GM19455 (cell line): ENCODE results near the gene SPATA31A1.
"Not testable (repeated sequence)": the region's sequence is repeated elsewhere in the genome, so short reads cannot be mapped to it uniquely, and the experiment has no call there.

Experiments used
- ATAC-seq: cut with Tn5 transposase; IDR thresholded peaks from one replicate; pipeline ENCODE4 v1.9.1; 2021; ENCODE audit not compliant: unreplicated experiment

Gene SPATA31A1

GRCh38 chr9:39355369-39355768, at the start of gene SPATA31A1:
Gene SPATA31A1 (plus strand): TSS chr9:39355669. CDS start chr9:39355731, 62 bp downstream.
- ATAC-seq = not testable (repeated sequence)

GRCh38 chr9:39407261-39408204, 52.1 kb downstream of the SPATA31A1 start:
- ATAC-seq = not testable (repeated sequence)

GRCh38 chr9:39411254-39411940, 55.9 kb downstream of the SPATA31A1 start:
- not testable (repeated sequence) for ATAC-seq
